Psoas muscle (tissue), 8 donors: ENCODE results near the gene PLA2G12A. TPM values are rescaled to one million over a fixed set of nuclear protein-coding genes. Genes with fewer than 3 reads are reported as not detected.

Experiments
- ATAC-seq, 4 donors: fragments of 200-7000 bp; cut with Tn5 transposase; one replicate each; pipeline ENCODE4 v1.9.1; 2020; ENCODE audit warnings: moderate library complexity in 3 of 4, mild to moderate bottlenecking in 2 of 4
- DNase-seq, 2 donors: peaks; one replicate each; pipeline ENCODE4 v3.0.0-alpha.2; 2020
- H3K27ac ChIP-seq: fragments of 200-600 bp; one replicate; pipeline ENCODE4 v1.8.0; 2022
- H3K27me3 ChIP-seq, 3 donors: fragments of 200-600 bp in 1 of 3; one replicate each; pipeline versions ENCODE4 v1.6.1 to v1.8.0; 2013 to 2022; ENCODE audit warnings: low read length in 2 of 3, mild to moderate bottlenecking in 2 of 3, moderate library complexity in 1 of 3; ENCODE audit not compliant: insufficient read depth in 3 of 3
- H3K36me3 ChIP-seq, 2 donors: fragments of 200-600 bp in 1 of 2; one replicate each; pipeline versions ENCODE4 v1.6.1 to v1.8.0; 2013 to 2022; ENCODE audit warnings: low read depth in 1 of 2, mild to moderate bottlenecking in 1 of 2, moderate library complexity in 1 of 2; ENCODE audit not compliant: insufficient read depth in 1 of 2
- H3K4me1 ChIP-seq: fragments of 200-600 bp; one replicate; pipeline ENCODE4 v1.8.0; 2022
- H3K4me3 ChIP-seq: fragments of 200-600 bp; one replicate; pipeline ENCODE4 v1.8.0; 2022; ENCODE audit warnings: mild to moderate bottlenecking
- H3K9me3 ChIP-seq: fragments of 200-600 bp; one replicate; pipeline ENCODE4 v1.8.0; 2022
- CTCF ChIP-seq: fragments of 200-600 bp; IDR thresholded peaks from one replicate; pipeline ENCODE4 v1.8.0; 2022; ENCODE audit warnings: antibody characterized with exemption
- WGBS, 3 donors: extraction: QIAGEN DNeasy Blood & Tissue Kit; methylation state at CpG; one replicate each; pipeline versions ENCODE4 v1.1.6 to v1.1.7; 2013; 5-methylcytosine and 5-hydroxymethylcytosine counted together
- intact Hi-C, 2 donors: fragments of 100-400 bp; cut with DNase I; formaldehyde crosslinking; loops; one replicate each; pipeline versions ENCODE4 v1.11.0 to v1.14.2; 2022
- polyA plus RNA-seq, 3 donors: library from polyadenylated mRNA; stranded (reverse); fragments of 200-250 nt; gene quantifications; one replicate each; pipeline ENCODE4 v1.2.3, GENCODE V29; 2013
- total RNA-seq, 4 donors: library from RNA; stranded (reverse); fragmentation: NEBNext Ultra II Directional in 2 of 4; extraction: Animal tissue kit (Norgen Biotek cat#: 25700) in 2 of 4; gene quantifications; one replicate each; pipeline versions ENCODE4 v1.2.1 to v1.2.4, GENCODE V29; 2021 to 2023
- donor health status: healthy with polysubstance abuse.
- donor health status: DM: no; HTN: no; CAD: no; lungs with moderate emphysema.
- donor health status: Bipolar disorder and iron deficiency.
- donor health status: healthy.
- donor health status: DM: yes; HTN: yes; CAD: no.
- donor health status: DM: no; HTN: no; CAD: no.
- donor health status: DM: no; HTN: no; CAD: no.
- donor health status: DM: yes; HTN: yes; CAD: no.

PLA2G12A gene
- total and polyA plus RNA-seq, 7 donors = 19.1 to 52.5 (median 31.9) TPM

- Histone ChIP-seq H3K27ac (no peak overlapping the region), H3K4me1 (peaks cover 2% of the 10 kb centered on the region), H3K9me3 (no peaks in the 10 kb centered on the region), H3K27me3 (no peaks in the 10 kb centered on the region), H3K4me3 (no peak overlapping the region), H3K36me3 (no peaks in the 10 kb centered on the region)
- ATAC-seq (no peak), DNase-seq (no peak)
- intact Hi-C loops = no loop called here
- no peak for TF ChIP-seq CTCF
- WGBS, 3 donors = 94 to 95% (median 94%) methylated on average over 2 of the region's 2 CpGs
Observed at GRCh38 chr4:109723110-109723509, 6.8 kb downstream of the PLA2G12A start.

GRCh38 chr4:109722357-109722756 lies 7.5 kb downstream of the PLA2G12A start:
- no peak for TF ChIP-seq CTCF
- DNase-seq = no peak
- H3K36me3 ChIP-seq = peaks cover 0 to 2% of the 10 kb centered on the region in 2 donors
- H3K27me3 ChIP-seq = no peaks in the 10 kb centered on the region
- no peak overlapping the region for H3K27ac ChIP-seq
- no peak overlapping the region for H3K4me3 ChIP-seq
- no peak for ATAC-seq
- no peaks in the 10 kb centered on the region for H3K9me3 ChIP-seq
- no peaks in the 10 kb centered on the region for H3K4me1 ChIP-seq
- intact Hi-C loops = no loop called here

GRCh38 chr4:109721033-109721432 lies 8.8 kb downstream of the PLA2G12A start:
- no peak for DNase-seq
- WGBS, 3 donors = 97 to 99% (median 99%) methylated on average over 7 of the region's 7 CpGs
- ATAC-seq = no peak
- H3K9me3 ChIP-seq = no peaks in the 10 kb centered on the region
- no peaks in the 10 kb centered on the region for H3K4me1 ChIP-seq
- intact Hi-C loops = no loop called here
- no peak overlapping the region for H3K4me3 ChIP-seq
- H3K27ac ChIP-seq = no peak overlapping the region
- TF ChIP-seq CTCF = no peak
- H3K36me3 ChIP-seq = peaks cover 0 to 15% of the 10 kb centered on the region in 2 donors
- H3K27me3 ChIP-seq = no peaks in the 10 kb centered on the region

GRCh38 chr4:109719604-109720003 lies 10.3 kb downstream of the PLA2G12A start:
- Histone ChIP-seq H3K9me3 (no peaks in the 10 kb centered on the region), H3K27ac (no peak overlapping the region), H3K4me1 (no peaks in the 10 kb centered on the region), H3K27me3 (no peaks in the 10 kb centered on the region), H3K4me3 (no peak overlapping the region), H3K36me3 (peaks cover 0 to 21% of the 10 kb centered on the region in 2 donors)
- intact Hi-C loops = no loop called here
- DNase-seq (no peak), ATAC-seq (no peak)
- 95 to 98% (median 96%) methylated on average over 4 of the region's 4 CpGs for WGBS, 3 donors
- no peak for TF ChIP-seq CTCF

- Histone ChIP-seq H3K4me3 (no peak overlapping the region), H3K4me1 (no peaks in the 10 kb centered on the region), H3K27ac (no peak overlapping the region), H3K27me3 (no peaks in the 10 kb centered on the region), H3K9me3 (no peaks in the 10 kb centered on the region), H3K36me3 (peaks cover 2 to 28% of the 10 kb centered on the region in 2 donors)
- 92 to 100% (median 97%) methylated on average over 1 of the region's 1 CpG for WGBS, 3 donors
- DNase-seq = no peak
- intact Hi-C loops = no loop called here
- no peak for TF ChIP-seq CTCF
- ATAC-seq = no peak
Observed at GRCh38 chr4:109718759-109719158, 11.1 kb downstream of the PLA2G12A start.
